Stimulated activated CD4-positive, alpha-beta T cell treated with anti-CD3 and anti-CD28 coated beads, Interleukin-1b, Interleukin-23, amount 100 ng/mL, for 24 hours (primary cell): ENCODE results near the gene BTBD19.
A peak's percentile ranks its signal among the peaks of the same experiment; 100 is the strongest.
"Not testable (repeated sequence)": the region's sequence is repeated elsewhere in the genome, so short reads cannot be mapped to it uniquely, and the experiment has no call there.

Experiments used
- DNase-seq, 4 experiments: peaks; one replicate each; pipeline ENCODE4 v3.0.0-alpha.2; 2020; ENCODE audit warnings: low read depth in 4 of 4, low spot score in 1 of 4

Gene BTBD19

GRCh38 chr1:44828003-44828651 is 19.8 kb downstream of the BTBD19 start:
- no peak for DNase-seq

GRCh38 chr1:44828841-44829440 is 20.6 kb downstream of the BTBD19 start:
- DNase-seq, result no peak

- DNase-seq, result no peak
Measured at GRCh38 chr1:44829506-44830384, 21.4 kb downstream of the BTBD19 start.

GRCh38 chr1:44830900-44831304 is 22.6 kb downstream of the BTBD19 start:
- DNase-seq, result no peak

- DNase-seq, result no peak
Measured at GRCh38 chr1:44831516-44831915, 23.2 kb downstream of the BTBD19 start.

- no peak for DNase-seq
Measured at GRCh38 chr1:44832056-44832705, 23.9 kb downstream of the BTBD19 start.

GRCh38 chr1:44834328-44834727 is 26.0 kb downstream of the BTBD19 start:
- no peak for DNase-seq

GRCh38 chr1:44835738-44836675 is 27.7 kb downstream of the BTBD19 start:
- peak; percentile 78 to 85 (median 80) for DNase-seq

GRCh38 chr1:44838294-44838693 is 30.0 kb downstream of the BTBD19 start:
- not testable (repeated sequence) for DNase-seq

- DNase-seq, result no peak
Measured at GRCh38 chr1:44839576-44839975, 31.3 kb downstream of the BTBD19 start.

GRCh38 chr1:44842486-44842861 is 34.2 kb downstream of the BTBD19 start:
- DNase-seq, result no peak

GRCh38 chr1:44842862-44843655 is 34.7 kb downstream of the BTBD19 start, which contains the start of gene PTCH2:
Gene PTCH2 (minus strand): TSS chr1:44843253. CDS start chr1:44842932, 321 bp downstream.
- no peak for DNase-seq

- no peak for DNase-seq
Measured at GRCh38 chr1:44846985-44847384, 38.7 kb downstream of the BTBD19 start.

GRCh38 chr1:44847845-44848244 is 39.5 kb downstream of the BTBD19 start:
- DNase-seq, result no peak

- no peak for DNase-seq
Measured at GRCh38 chr1:44848456-44849181, 40.3 kb downstream of the BTBD19 start.

GRCh38 chr1:44849575-44850132 is 41.3 kb downstream of the BTBD19 start:
- no peak for DNase-seq

- no peak for DNase-seq
Measured at GRCh38 chr1:44851308-44851707, 43.0 kb downstream of the BTBD19 start.

GRCh38 chr1:44853201-44853600 is 44.9 kb downstream of the BTBD19 start:
- DNase-seq, result no peak

- DNase-seq, result no peak
Measured at GRCh38 chr1:44854970-44855369, 46.6 kb downstream of the BTBD19 start.
